Measurements from ENCODE around the gene ERC2. TPM values are rescaled to one million over a fixed set of nuclear protein-coding genes. Genes with fewer than 3 reads are reported as not detected.

The ERC2 gene
- total and polyA plus RNA-seq, 2 of the 13 experiments (the other 11 are each of a cell fraction or from before 2014, with no cell fraction given): 0.16 to 0.22 TPM

DNA sequence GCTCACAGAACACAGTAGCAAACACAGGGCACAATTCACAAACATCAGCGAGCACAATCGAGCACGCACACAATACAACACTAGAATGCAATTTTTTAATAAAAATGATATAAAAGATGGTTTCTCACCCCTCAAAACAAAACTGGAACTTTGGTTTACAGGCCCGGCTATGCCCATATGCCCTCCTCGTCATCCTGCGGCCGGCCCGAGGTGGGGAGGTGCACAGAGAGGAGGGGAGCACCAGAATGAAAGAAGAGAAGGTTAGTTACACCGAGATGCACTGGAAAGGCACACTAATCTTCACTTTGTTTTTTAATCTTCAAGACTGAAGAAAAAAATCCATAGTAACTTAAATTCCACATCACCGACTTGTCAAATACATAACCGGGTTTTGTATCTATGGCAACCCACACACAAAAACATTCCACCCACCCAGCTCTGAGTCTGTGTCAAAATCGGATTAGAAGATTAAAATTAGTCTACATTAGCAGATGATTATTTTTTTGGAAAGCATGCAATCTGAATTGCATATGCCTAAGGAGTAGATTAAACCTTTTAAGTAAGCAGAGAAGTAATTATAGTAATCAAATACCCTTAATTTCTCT, 784.5 kb downstream of the ERC2 start:
- H3K4me2 ChIP-seq (ENCODE audit: low read depth, low read length): no peak overlapping the region
- CTCF ChIA-PET (ENCODE audit: low intra/inter-chr PET ratio, low total read pairs): no interaction called here
- no TSS peak for BruUV-seq (replicated peaks)

More for the DNA sequence above, 784.5 kb downstream of the ERC2 start:
- intact Hi-C loops (cut with micrococcal nuclease; ENCODE audit: unreplicated experiment): no loop called here
- TF ChIP-seq ZNF724P (CRISPR knock-in tag; IDR thresholded peaks at IDR 0.05; ENCODE audit: borderline replicate concordance) (no peak), MXI1 (IDR thresholded peaks at IDR 0.05; ENCODE audit: borderline replicate concordance, low read depth, low read length) (no peak), SIX1 (CRISPR knock-in tag; IDR thresholded peaks at IDR 0.05; ENCODE audit: borderline replicate concordance) (no peak), ZNF34 (CRISPR knock-in tag; IDR thresholded peaks at IDR 0.05; ENCODE audit: borderline replicate concordance) (no peak), ZSCAN9 (CRISPR knock-in tag; IDR thresholded peaks at IDR 0.05; ENCODE audit: borderline replicate concordance) (no peak), RFXANK (CRISPR knock-in tag; IDR thresholded peaks at IDR 0.05) (no peak), DNMT1 (CRISPR knock-in tag; IDR thresholded peaks at IDR 0.05) (no peak), BRD4 (CRISPR knock-in tag; IDR thresholded peaks at IDR 0.05) (no peak)
- TF ChIP-seq, protein P1, sequence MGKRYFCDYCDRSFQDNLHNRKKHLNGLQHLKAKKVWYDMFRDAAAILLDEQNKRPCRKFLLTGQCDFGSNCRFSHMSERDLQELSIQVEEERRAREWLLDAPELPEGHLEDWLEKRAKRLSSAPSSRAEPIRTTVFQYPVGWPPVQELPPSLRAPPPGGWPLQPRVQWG (CRISPR knock-in tag; IDR thresholded peaks at IDR 0.05; ENCODE audit: borderline replicate concordance, low read depth): no peak
- TF ChIP-seq, protein P2, sequence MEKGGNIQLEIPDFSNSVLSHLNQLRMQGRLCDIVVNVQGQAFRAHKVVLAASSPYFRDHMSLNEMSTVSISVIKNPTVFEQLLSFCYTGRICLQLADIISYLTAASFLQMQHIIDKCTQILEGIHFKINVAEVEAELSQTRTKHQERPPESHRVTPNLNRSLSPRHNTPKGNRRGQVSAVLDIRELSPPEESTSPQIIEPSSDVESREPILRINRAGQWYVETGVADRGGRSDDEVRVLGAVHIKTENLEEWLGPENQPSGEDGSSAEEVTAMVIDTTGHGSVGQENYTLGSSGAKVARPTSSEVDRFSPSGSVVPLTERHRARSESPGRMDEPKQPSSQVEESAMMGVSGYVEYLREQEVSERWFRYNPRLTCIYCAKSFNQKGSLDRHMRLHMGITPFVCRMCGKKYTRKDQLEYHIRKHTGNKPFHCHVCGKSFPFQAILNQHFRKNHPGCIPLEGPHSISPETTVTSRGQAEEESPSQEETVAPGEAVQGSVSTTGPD (CRISPR knock-in tag; IDR thresholded peaks at IDR 0.05): no peak
- TF ChIP-seq, protein P3, sequence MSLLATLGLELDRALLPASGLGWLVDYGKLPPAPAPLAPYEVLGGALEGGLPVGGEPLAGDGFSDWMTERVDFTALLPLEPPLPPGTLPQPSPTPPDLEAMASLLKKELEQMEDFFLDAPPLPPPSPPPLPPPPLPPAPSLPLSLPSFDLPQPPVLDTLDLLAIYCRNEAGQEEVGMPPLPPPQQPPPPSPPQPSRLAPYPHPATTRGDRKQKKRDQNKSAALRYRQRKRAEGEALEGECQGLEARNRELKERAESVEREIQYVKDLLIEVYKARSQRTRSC (CRISPR knock-in tag; IDR thresholded peaks at IDR 0.05; ENCODE audit: low read depth): no peak
- DNase-seq (ENCODE audit: low spot score): no peak
- Histone ChIP-seq H3K9me3 (ENCODE audit: low read length) (no peaks in the 10 kb centered on the region), H3K27me3 (ENCODE audit: control insufficient read depth in 1 of 2, insufficient read depth in 2 of 2, low read length in 2 of 2) (no peaks in the 10 kb centered on the region), H4K20me1 (ENCODE audit: insufficient read depth, low read length) (no peaks in the 10 kb centered on the region), H3K79me2 (ENCODE audit: insufficient read depth, low read length) (no peaks in the 10 kb centered on the region), H2AFZ (ENCODE audit: low read length) (no peak overlapping the region), H3K4me1 (ENCODE audit: insufficient read depth, low read length) (no peaks in the 10 kb centered on the region), H3K9ac (ENCODE audit: insufficient read depth, low read depth, low read length) (no peak overlapping the region), H3K27ac (ENCODE audit: extremely low read length, insufficient read depth, low read length) (no peak overlapping the region), H3K4me3 (replicated peaks in 1 of 3; ENCODE audit: insufficient read depth in 1 of 3, low read depth in 2 of 3, low read length in 3 of 3) (no peak overlapping the region), H3K36me3 (replicated peaks in 1 of 2; ENCODE audit: control insufficient read depth in 1 of 2, insufficient read depth in 2 of 2, low read length in 2 of 2) (no peaks in the 10 kb centered on the region)
- POLR2A ChIA-PET: no interaction called here
- in situ Hi-C loops (cut with HindIII; ENCODE audit: extremely low pct_ligation_motif_present, low pct_unique_long_range_greater_than_20kb): no loop called here
- no peak for FAIRE-seq
- no peak for ATAC-seq
- WGBS (ENCODE audit: low lambda C conversion rate): 35% methylated on average over 12 of the region's 12 CpGs
